CD4-positive, CD25-positive, alpha-beta regulatory T cell (primary cell): Measurements from ENCODE around the gene BUD13. TPM values are rescaled to one million over a fixed set of nuclear protein-coding genes. Genes with fewer than 3 reads are reported as not detected.

Experiments
- ATAC-seq, 2 donors: fragments of 150-1000 bp; cut with Tn5 transposase; one replicate each; pipeline ENCODE4 v1.10.0; 2021; ENCODE audit warnings: low read depth in 2 of 2, moderate number of reproducible peaks in 2 of 2, moderate library complexity in 1 of 2
- DNase-seq, 3 donors: peaks; one replicate each; pipeline versions ENCODE4 v3.0.0 to v3.0.0-alpha.2; 2012 to 2022; ENCODE audit warnings: mixed read lengths in 1 of 3
- H3K27ac ChIP-seq: one replicate; pipeline ENCODE4 v1.7.0; 2013; ENCODE audit warnings: mild to moderate bottlenecking, low read length; ENCODE audit not compliant: insufficient read depth, poor library complexity, severe bottlenecking
- H3K27me3 ChIP-seq: one replicate; pipeline ENCODE4 v1.7.0; 2013; ENCODE audit warnings: low read length; ENCODE audit not compliant: control insufficient read depth, insufficient read depth
- H3K36me3 ChIP-seq: one replicate; pipeline ENCODE4 v1.7.0; 2013; ENCODE audit warnings: mild to moderate bottlenecking, low read length, moderate library complexity; ENCODE audit not compliant: control insufficient read depth, insufficient read depth
- H3K4me1 ChIP-seq: 2 replicates; pipeline ENCODE4 v1.7.0; 2013; ENCODE audit warnings: mild to moderate bottlenecking, low read length; ENCODE audit not compliant: insufficient read depth, control insufficient read depth, poor library complexity, severe bottlenecking
- H3K4me3 ChIP-seq: one replicate; pipeline ENCODE4 v1.7.0; 2013; ENCODE audit warnings: low read depth, mild to moderate bottlenecking, low read length, moderate library complexity
- H3K9me3 ChIP-seq, 2 experiments: 1 replicate in 1 of 2; 2 replicates in 1 of 2; pipeline ENCODE4 v1.7.0; 2013; ENCODE audit warnings: low read length in 2 of 2, mild to moderate bottlenecking in 1 of 2, moderate library complexity in 1 of 2; ENCODE audit not compliant: control insufficient read depth in 2 of 2
- H3K27ac Mint-ChIP-seq, 3 donors: one replicate each; pipeline ENCODE4 v1.8.0; 2020 to 2022; ENCODE audit warnings: mild to moderate bottlenecking in 3 of 3, mixed read lengths in 3 of 3, moderate library complexity in 2 of 3
- H3K27me3 Mint-ChIP-seq: one replicate; pipeline ENCODE4 v1.8.0; 2022; ENCODE audit warnings: mild to moderate bottlenecking, mixed read lengths
- H3K36me3 Mint-ChIP-seq: one replicate; pipeline ENCODE4 v1.8.0; 2020; ENCODE audit warnings: mixed read lengths
- H3K4me1 Mint-ChIP-seq, 4 donors: one replicate each; pipeline ENCODE4 v1.8.0; 2020 to 2022; ENCODE audit warnings: mixed read lengths in 4 of 4, mild to moderate bottlenecking in 1 of 4
- H3K4me3 Mint-ChIP-seq, 4 donors: one replicate each; pipeline ENCODE4 v1.8.0; 2020 to 2022; ENCODE audit warnings: mild to moderate bottlenecking in 4 of 4, mixed read lengths in 4 of 4, moderate library complexity in 3 of 4
- H3K9me3 Mint-ChIP-seq, 7 donors: one replicate each; pipeline ENCODE4 v1.8.0; 2020 to 2022; ENCODE audit warnings: mixed read lengths in 7 of 7, mild to moderate bottlenecking in 3 of 7, moderate library complexity in 2 of 7
- polyA plus RNA-seq, 4 donors: library from polyadenylated mRNA; unstranded; fragments of 300-500 nt; fragmentation: Illumina TruSeq; gene quantifications; one replicate each; pipeline ENCODE4 v1.2.3, GENCODE V29; 2021
- total RNA-seq: library from RNA; stranded (reverse); gene quantifications from one replicate; pipeline ENCODE4 v1.2.3, GENCODE V29; 2022

BUD13 gene
- total and polyA plus RNA-seq, 5 donors from 2014 or later: 12.1 to 18.5 (median 13.6) TPM

DNA sequence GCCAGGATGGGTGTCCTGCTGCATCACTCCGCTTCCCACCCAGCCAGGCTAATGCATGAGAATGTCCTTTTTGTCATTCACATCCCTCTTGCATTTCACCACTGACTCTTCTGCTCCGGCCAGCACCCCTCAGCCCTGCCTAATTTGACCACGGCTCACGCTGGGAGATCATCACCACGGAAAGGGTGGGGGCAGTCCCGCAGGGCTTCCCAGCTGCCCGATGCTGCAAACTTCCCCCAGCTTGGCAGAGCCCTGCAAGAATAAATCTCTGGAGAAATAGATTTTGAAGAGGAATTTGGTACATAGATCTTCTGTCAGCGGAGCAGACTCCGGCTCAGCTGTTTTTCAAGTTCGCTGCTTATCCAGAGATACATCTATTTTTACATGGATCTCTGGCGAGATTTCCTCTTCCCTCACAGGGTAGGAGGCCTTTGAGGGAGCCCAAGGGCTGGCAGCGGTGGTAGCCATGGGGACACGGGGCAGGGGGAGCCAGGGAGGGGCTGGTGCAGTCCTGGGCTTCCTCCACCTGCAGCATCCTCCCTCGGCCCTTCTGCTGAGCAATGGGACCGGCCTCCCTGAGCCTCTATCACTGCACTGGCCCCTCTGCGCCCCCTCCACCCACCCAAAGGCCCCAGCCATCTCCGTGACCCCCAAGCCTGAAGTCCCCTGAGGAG is 62.6 kb downstream of the BUD13 start:
- Histone ChIP-seq H3K27ac (no peak overlapping the region), H3K36me3 (no peaks in the 10 kb centered on the region), H3K4me1 (no peaks in the 10 kb centered on the region), H3K27me3 (peaks cover 2% of the 10 kb centered on the region), H3K9me3 (no peaks in the 10 kb centered on the region), H3K4me3 (no peak overlapping the region)
- Mint-ChIP-seq H3K36me3 (no peaks in the 10 kb centered on the region), H3K27ac (no peak overlapping the region), H3K9me3 (peaks cover 0 to 4% (median 0%) of the 10 kb centered on the region in 7 donors), H3K27me3 (peaks cover 34% of the 10 kb centered on the region), H3K4me3 (no peak overlapping the region), H3K4me1 (peaks cover 0 to 2% (median 0%) of the 10 kb centered on the region in 4 donors)
- ATAC-seq: no peak
- DNase-seq: no peak

DNA sequence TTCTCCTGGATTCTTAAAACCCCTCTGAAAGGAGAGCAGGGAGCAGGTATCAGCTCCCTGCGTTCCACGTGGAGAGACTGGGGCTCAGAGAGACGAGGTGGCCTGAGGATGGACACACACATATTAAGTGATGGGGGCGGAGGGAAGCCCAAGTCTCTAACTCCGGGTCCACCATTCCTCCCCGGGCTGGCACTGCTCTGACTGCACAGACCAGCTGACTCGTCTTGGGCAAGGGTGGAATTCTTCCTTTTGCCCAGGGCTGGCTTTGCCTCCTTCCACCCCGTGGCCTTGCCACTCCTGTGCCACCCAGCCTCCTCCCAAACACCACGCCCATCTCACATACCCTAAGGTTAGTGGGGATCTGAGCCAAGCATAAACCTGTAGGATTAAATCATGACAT is 65.0 kb downstream of the BUD13 start:
- H3K36me3 ChIP-seq: no peaks in the 10 kb centered on the region
- no peaks in the 10 kb centered on the region for H3K9me3 ChIP-seq
- H3K36me3 Mint-ChIP-seq: no peaks in the 10 kb centered on the region
- ATAC-seq (no peak), DNase-seq (no peak)
- peaks cover 0 to 4% (median 0%) of the 10 kb centered on the region in 7 donors for H3K9me3 Mint-ChIP-seq
- no peaks in the 10 kb centered on the region for H3K4me1 ChIP-seq
- peaks cover 2% of the 10 kb centered on the region for H3K27me3 ChIP-seq
- peaks cover 34% of the 10 kb centered on the region for H3K27me3 Mint-ChIP-seq
- H3K4me1 Mint-ChIP-seq: peaks cover 0 to 2% (median 0%) of the 10 kb centered on the region in 4 donors
- no peak overlapping the region for H3K4me3 ChIP-seq
- no peak overlapping the region for H3K27ac ChIP-seq
- H3K4me3 Mint-ChIP-seq: no peak overlapping the region
- peak overlapping the region in 1 of 3 donors; percentile 49 for H3K27ac Mint-ChIP-seq

DNA sequence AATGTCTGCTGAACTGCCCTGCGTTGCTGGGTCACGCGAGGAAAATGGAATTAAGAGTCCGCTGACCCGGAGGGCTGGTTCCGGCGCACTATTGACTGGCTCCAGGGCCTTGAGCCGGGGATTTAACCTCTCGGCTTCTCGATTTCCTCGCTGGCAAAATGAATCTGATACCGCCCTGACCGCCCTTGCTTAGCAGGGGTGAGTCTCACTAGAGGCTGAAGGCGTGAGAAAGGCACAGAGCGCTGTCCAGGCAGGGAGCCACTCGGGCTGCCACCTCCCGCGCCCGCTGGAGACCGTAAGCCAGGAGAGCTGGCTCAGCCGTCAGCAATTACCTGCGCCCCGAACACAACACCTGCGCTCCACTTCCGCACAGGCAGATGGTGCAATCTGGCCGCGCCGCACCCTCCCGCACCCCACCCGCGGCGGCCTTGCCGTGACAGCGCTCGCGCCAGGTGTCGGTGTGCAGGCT is 65.6 kb downstream of the BUD13 start:
- no peaks in the 10 kb centered on the region for H3K4me1 ChIP-seq
- peaks cover 2% of the 10 kb centered on the region for H3K27me3 ChIP-seq
- Mint-ChIP-seq H3K4me1 (peaks cover 0 to 2% (median 0%) of the 10 kb centered on the region in 4 donors), H3K9me3 (peaks cover 0 to 4% (median 0%) of the 10 kb centered on the region in 7 donors), H3K36me3 (no peaks in the 10 kb centered on the region), H3K27ac (no peak overlapping the region), H3K4me3 (no peak overlapping the region), H3K27me3 (peaks cover 34% of the 10 kb centered on the region)
- ATAC-seq (no peak), DNase-seq (no peak)
- H3K27ac ChIP-seq: no peak overlapping the region
- no peaks in the 10 kb centered on the region for H3K36me3 ChIP-seq
- no peaks in the 10 kb centered on the region for H3K9me3 ChIP-seq
- H3K4me3 ChIP-seq: no peak overlapping the region

DNA sequence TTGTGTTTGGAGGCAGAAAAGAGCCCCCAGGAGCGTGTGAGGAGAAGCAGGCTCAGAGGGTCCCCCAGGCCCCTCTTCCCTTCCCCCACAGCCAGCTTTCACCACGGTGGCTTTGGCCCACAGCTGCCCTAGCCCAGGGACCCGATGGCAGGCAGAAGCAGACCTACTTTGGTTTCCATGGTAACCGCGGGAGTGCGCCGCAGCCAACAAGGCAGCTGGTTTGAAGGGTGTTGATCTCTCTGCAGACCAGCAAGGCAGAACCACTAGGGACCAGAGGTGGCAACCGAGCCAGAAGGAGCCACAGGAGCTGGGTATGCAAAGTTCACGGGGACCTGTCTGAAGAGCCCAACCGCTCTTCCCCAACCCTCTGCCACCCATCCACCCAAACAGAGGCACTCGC is 69.4 kb downstream of the BUD13 start:
- no peak overlapping the region for H3K4me3 ChIP-seq
- H3K36me3 ChIP-seq: no peaks in the 10 kb centered on the region
- ATAC-seq (no peak), DNase-seq (peak in 1 of 3 donors; percentile 8)
- peaks cover 0 to 4% (median 0%) of the 10 kb centered on the region in 7 donors for H3K9me3 Mint-ChIP-seq
- H3K4me3 Mint-ChIP-seq: no peak overlapping the region
- H3K27me3 ChIP-seq: peaks cover 2% of the 10 kb centered on the region
- no peaks in the 10 kb centered on the region for H3K36me3 Mint-ChIP-seq
- no peaks in the 10 kb centered on the region for H3K9me3 ChIP-seq
- no peaks in the 10 kb centered on the region for H3K4me1 ChIP-seq
- H3K4me1 Mint-ChIP-seq: peaks cover 0 to 2% (median 0%) of the 10 kb centered on the region in 4 donors
- H3K27ac Mint-ChIP-seq: no peak overlapping the region
- H3K27me3 Mint-ChIP-seq: peaks cover 19% of the 10 kb centered on the region
- no peak overlapping the region for H3K27ac ChIP-seq

DNA sequence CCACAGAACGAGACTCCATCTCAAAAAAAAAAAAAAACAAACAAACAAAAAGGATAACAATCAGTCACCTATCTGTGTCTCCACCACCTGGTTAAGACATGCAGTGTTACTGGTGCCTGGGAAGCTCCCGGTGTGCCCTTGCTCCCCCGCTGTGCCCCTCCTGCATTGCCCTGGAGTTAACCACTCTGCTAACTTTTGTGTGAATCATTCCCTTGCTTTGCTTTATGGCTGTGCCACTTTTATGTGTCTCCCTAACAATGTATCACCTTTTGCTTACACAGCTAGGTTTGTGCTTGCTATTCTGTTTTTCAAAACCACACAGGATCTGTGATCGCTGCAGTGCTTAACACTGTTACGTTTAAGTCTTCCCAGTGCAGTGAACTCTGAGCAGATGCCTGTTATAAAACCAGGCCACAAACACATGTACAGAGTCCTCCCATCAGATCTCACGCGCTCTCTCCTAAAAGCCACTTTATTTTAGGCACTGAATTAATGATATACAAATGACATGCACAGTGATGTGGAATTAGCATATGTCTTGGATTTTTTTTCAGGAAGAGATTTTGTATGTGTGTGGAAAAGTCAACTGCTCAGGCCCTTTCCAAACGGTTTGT is 69.9 kb downstream of the BUD13 start:
- ATAC-seq (no peak), DNase-seq (no peak)
- H3K4me1 ChIP-seq: no peaks in the 10 kb centered on the region
- peaks cover 2% of the 10 kb centered on the region for H3K27me3 ChIP-seq
- peaks cover 18% of the 10 kb centered on the region for H3K27me3 Mint-ChIP-seq
- H3K36me3 Mint-ChIP-seq: no peaks in the 10 kb centered on the region
- no peaks in the 10 kb centered on the region for H3K9me3 ChIP-seq
- H3K36me3 ChIP-seq: no peaks in the 10 kb centered on the region
- H3K27ac ChIP-seq: no peak overlapping the region
- H3K4me3 ChIP-seq: no peak overlapping the region
- no peak overlapping the region for H3K4me3 Mint-ChIP-seq
- peaks cover 0 to 4% (median 0%) of the 10 kb centered on the region in 7 donors for H3K9me3 Mint-ChIP-seq
- peaks cover 0 to 2% (median 0%) of the 10 kb centered on the region in 4 donors for H3K4me1 Mint-ChIP-seq
- no peak overlapping the region for H3K27ac Mint-ChIP-seq

GRCh38 chr11:116701876-116702275 is 70.9 kb downstream of the BUD13 start:
- ATAC-seq (no peak), DNase-seq (no peak)
- no peak overlapping the region for H3K27ac ChIP-seq
- H3K27me3 ChIP-seq: peaks cover 2% of the 10 kb centered on the region
- peaks cover 14% of the 10 kb centered on the region for H3K27me3 Mint-ChIP-seq
- H3K4me1 ChIP-seq: no peaks in the 10 kb centered on the region
- no peaks in the 10 kb centered on the region for H3K36me3 ChIP-seq
- no peaks in the 10 kb centered on the region for H3K36me3 Mint-ChIP-seq
- no peaks in the 10 kb centered on the region for H3K4me1 Mint-ChIP-seq
- no peaks in the 10 kb centered on the region for H3K9me3 ChIP-seq
- H3K4me3 ChIP-seq: no peak overlapping the region
- no peak overlapping the region for H3K27ac Mint-ChIP-seq
- H3K9me3 Mint-ChIP-seq: peaks cover 0 to 4% (median 0%) of the 10 kb centered on the region in 7 donors
- H3K4me3 Mint-ChIP-seq: no peak overlapping the region

- H3K9me3 ChIP-seq: no peaks in the 10 kb centered on the region
- peaks cover 0 to 4% (median 0%) of the 10 kb centered on the region in 7 donors for H3K9me3 Mint-ChIP-seq
- H3K4me1 Mint-ChIP-seq: no peaks in the 10 kb centered on the region
- no peak overlapping the region for H3K27ac ChIP-seq
- peaks cover 2% of the 10 kb centered on the region for H3K27me3 ChIP-seq
- no peak for DNase-seq
- no peak overlapping the region for H3K27ac Mint-ChIP-seq
- no peaks in the 10 kb centered on the region for H3K36me3 Mint-ChIP-seq
- H3K4me3 ChIP-seq: no peak overlapping the region
- no peaks in the 10 kb centered on the region for H3K36me3 ChIP-seq
- H3K4me3 Mint-ChIP-seq: no peak overlapping the region
- no peak for ATAC-seq
- peaks cover 9% of the 10 kb centered on the region for H3K27me3 Mint-ChIP-seq
- no peaks in the 10 kb centered on the region for H3K4me1 ChIP-seq
These were observed 71.4 kb downstream of the BUD13 start for GRCh38 chr11:116701297-116701801.
